ENCODE measurements around the gene STX18. TPM values are rescaled to one million over a fixed set of nuclear protein-coding genes. Genes with fewer than 3 reads are reported as not detected.

The STX18 gene
- total and polyA plus RNA-seq, 2 of the 13 experiments (the other 11 are each of a cell fraction or from before 2014, with no cell fraction given) = 23.9 to 37.1 TPM

DNA sequence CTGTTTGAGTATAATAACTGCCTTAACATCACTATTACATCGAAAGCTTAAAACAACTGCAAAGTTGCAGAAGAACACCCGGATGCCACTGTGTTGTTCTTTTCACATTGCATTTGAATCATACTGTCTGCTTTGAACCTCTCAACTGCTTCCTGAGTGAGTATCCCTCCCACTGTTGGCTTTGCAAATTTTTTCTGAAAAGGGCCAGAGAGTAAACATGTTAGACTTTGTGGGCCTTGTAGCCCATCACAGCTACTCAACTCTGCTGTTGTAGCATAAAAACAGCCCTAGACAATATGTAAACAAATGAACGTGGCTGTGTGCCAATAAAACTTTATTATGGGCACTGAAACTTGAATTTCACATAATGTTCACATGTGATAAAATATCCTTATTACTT is 78.9 kb downstream of the STX18 start (continued):
- TF ChIP-seq, protein P1, sequence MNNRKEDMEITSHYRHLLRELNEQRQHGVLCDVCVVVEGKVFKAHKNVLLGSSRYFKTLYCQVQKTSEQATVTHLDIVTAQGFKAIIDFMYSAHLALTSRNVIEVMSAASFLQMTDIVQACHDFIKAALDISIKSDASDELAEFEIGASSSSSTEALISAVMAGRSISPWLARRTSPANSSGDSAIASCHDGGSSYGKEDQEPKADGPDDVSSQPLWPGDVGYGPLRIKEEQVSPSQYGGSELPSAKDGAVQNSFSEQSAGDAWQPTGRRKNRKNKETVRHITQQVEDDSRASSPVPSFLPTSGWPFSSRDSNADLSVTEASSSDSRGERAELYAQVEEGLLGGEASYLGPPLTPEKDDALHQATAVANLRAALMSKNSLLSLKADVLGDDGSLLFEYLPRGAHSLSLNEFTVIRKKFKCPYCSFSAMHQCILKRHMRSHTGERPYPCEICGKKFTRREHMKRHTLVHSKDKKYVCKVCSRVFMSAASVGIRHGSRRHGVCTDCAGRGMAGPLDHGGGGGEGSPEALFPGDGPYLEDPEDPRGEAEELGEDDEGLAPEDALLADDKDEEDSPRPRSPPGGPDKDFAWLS (CRISPR knock-in tag; IDR thresholded peaks at IDR 0.05; ENCODE audit: borderline replicate concordance) = no peak
- TF ChIP-seq TOE1 (CRISPR knock-in tag; IDR thresholded peaks at IDR 0.05) (no peak), ZNF563 (CRISPR knock-in tag; IDR thresholded peaks at IDR 0.05) (no peak), KLF6 (CRISPR knock-in tag; IDR thresholded peaks at IDR 0.05) (no peak), SPEN (CRISPR knock-in tag; IDR thresholded peaks at IDR 0.05; ENCODE audit: low read depth) (no peak), TGIF2 (CRISPR knock-in tag; IDR thresholded peaks at IDR 0.05) (no peak), HOXA9 (CRISPR knock-in tag; IDR thresholded peaks at IDR 0.05; ENCODE audit: borderline replicate concordance) (no peak), HDAC2 (CRISPR knock-in tag; IDR thresholded peaks at IDR 0.05) (peak; percentile 60; the same call in 1 of the 2 replicates), ZNF775 (CRISPR knock-in tag; IDR thresholded peaks at IDR 0.05; ENCODE audit: borderline replicate concordance) (no peak), ARNTL (CRISPR knock-in tag; IDR thresholded peaks at IDR 0.05) (0 out of 2 replicates have a peak, but pooled peaks have one; percentile 27), ZNF138 (CRISPR knock-in tag; IDR thresholded peaks at IDR 0.05; ENCODE audit: low read depth) (no peak), NFRKB (IDR thresholded peaks at IDR 0.05) (no peak), LCORL (IDR thresholded peaks at IDR 0.05) (no peak), LCORL (CRISPR knock-in tag; IDR thresholded peaks at IDR 0.05) (peak; percentile 61; the same call in 1 of the 2 replicates), FOXK1 (CRISPR knock-in tag; IDR thresholded peaks at IDR 0.05; ENCODE audit: borderline replicate concordance, low read depth) (peak; percentile 65; the same call in 1 of the 2 replicates), MAFF (IDR thresholded peaks at IDR 0.05; ENCODE audit: low read depth, low read length) (no peak), FOSL2 (CRISPR knock-in tag; IDR thresholded peaks at IDR 0.05) (peak; percentile 58), ZSCAN9 (CRISPR knock-in tag; IDR thresholded peaks at IDR 0.05; ENCODE audit: borderline replicate concordance) (no peak)
- TF ChIP-seq, protein P2, sequence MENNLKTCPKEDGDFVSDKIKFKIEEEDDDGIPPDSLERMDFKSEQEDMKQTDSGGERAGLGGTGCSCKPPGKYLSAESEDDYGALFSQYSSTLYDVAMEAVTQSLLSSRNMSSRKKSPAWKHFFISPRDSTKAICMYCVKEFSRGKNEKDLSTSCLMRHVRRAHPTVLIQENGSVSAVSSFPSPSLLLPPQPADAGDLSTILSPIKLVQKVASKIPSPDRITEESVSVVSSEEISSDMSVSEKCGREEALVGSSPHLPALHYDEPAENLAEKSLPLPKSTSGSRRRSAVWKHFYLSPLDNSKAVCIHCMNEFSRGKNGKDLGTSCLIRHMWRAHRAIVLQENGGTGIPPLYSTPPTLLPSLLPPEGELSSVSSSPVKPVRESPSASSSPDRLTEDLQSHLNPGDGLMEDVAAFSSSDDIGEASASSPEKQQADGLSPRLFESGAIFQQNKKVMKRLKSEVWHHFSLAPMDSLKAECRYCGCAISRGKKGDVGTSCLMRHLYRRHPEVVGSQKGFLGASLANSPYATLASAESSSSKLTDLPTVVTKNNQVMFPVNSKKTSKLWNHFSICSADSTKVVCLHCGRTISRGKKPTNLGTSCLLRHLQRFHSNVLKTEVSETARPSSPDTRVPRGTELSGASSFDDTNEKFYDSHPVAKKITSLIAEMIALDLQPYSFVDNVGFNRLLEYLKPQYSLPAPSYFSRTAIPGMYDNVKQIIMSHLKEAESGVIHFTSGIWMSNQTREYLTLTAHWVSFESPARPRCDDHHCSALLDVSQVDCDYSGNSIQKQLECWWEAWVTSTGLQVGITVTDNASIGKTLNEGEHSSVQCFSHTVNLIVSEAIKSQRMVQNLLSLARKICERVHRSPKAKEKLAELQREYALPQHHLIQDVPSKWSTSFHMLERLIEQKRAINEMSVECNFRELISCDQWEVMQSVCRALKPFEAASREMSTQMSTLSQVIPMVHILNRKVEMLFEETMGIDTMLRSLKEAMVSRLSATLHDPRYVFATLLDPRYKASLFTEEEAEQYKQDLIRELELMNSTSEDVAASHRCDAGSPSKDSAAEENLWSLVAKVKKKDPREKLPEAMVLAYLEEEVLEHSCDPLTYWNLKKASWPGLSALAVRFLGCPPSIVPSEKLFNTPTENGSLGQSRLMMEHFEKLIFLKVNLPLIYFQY (CRISPR knock-in tag; IDR thresholded peaks at IDR 0.05; ENCODE audit: borderline replicate concordance) = 0 out of 2 replicates have a peak, but pooled peaks have one; percentile 41
- TF ChIP-seq, protein P3, sequence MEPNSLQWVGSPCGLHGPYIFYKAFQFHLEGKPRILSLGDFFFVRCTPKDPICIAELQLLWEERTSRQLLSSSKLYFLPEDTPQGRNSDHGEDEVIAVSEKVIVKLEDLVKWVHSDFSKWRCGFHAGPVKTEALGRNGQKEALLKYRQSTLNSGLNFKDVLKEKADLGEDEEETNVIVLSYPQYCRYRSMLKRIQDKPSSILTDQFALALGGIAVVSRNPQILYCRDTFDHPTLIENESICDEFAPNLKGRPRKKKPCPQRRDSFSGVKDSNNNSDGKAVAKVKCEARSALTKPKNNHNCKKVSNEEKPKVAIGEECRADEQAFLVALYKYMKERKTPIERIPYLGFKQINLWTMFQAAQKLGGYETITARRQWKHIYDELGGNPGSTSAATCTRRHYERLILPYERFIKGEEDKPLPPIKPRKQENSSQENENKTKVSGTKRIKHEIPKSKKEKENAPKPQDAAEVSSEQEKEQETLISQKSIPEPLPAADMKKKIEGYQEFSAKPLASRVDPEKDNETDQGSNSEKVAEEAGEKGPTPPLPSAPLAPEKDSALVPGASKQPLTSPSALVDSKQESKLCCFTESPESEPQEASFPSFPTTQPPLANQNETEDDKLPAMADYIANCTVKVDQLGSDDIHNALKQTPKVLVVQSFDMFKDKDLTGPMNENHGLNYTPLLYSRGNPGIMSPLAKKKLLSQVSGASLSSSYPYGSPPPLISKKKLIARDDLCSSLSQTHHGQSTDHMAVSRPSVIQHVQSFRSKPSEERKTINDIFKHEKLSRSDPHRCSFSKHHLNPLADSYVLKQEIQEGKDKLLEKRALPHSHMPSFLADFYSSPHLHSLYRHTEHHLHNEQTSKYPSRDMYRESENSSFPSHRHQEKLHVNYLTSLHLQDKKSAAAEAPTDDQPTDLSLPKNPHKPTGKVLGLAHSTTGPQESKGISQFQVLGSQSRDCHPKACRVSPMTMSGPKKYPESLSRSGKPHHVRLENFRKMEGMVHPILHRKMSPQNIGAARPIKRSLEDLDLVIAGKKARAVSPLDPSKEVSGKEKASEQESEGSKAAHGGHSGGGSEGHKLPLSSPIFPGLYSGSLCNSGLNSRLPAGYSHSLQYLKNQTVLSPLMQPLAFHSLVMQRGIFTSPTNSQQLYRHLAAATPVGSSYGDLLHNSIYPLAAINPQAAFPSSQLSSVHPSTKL (CRISPR knock-in tag; IDR thresholded peaks at IDR 0.05) = peak; percentile 74
- TF ChIP-seq, protein P4, sequence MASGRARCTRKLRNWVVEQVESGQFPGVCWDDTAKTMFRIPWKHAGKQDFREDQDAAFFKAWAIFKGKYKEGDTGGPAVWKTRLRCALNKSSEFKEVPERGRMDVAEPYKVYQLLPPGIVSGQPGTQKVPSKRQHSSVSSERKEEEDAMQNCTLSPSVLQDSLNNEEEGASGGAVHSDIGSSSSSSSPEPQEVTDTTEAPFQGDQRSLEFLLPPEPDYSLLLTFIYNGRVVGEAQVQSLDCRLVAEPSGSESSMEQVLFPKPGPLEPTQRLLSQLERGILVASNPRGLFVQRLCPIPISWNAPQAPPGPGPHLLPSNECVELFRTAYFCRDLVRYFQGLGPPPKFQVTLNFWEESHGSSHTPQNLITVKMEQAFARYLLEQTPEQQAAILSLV (CRISPR knock-in tag; IDR thresholded peaks at IDR 0.05; ENCODE audit: borderline replicate concordance) = no peak

Measured in HepG2 (cell line).